Type B pancreatic cell (in vitro differentiated cells): ENCODE measurements around the gene SRGAP3. TPM values are rescaled to one million over a fixed set of nuclear protein-coding genes. Genes with fewer than 3 reads are reported as not detected.

ENCODE experiments used
- DNase-seq: peaks from one replicate; pipeline ENCODE4 v3.0.0; 2021; ENCODE audit warnings: mixed read lengths; ENCODE audit not compliant: unreplicated experiment; ENCODE audit errors: extremely low spot score
- H3K27ac Mint-ChIP-seq: 2 replicates; pipeline ENCODE4 v1.8.0; 2021; ENCODE audit warnings: mild to moderate bottlenecking, mixed read lengths
- H3K27me3 Mint-ChIP-seq: 2 replicates; pipeline ENCODE4 v1.8.0; 2021; ENCODE audit warnings: mixed read lengths
- H3K36me3 Mint-ChIP-seq: 2 replicates; pipeline ENCODE4 v1.8.0; 2021; ENCODE audit warnings: mixed read lengths
- H3K4me1 Mint-ChIP-seq: one replicate; pipeline ENCODE4 v1.8.0; 2021; ENCODE audit warnings: mixed read lengths; ENCODE audit not compliant: unreplicated experiment
- H3K4me3 Mint-ChIP-seq: 2 replicates; pipeline ENCODE4 v1.8.0; 2021; ENCODE audit warnings: mild to moderate bottlenecking, mixed read lengths
- H3K9me3 Mint-ChIP-seq: 2 replicates; pipeline ENCODE4 v1.8.0; 2021; ENCODE audit warnings: mixed read lengths
- total RNA-seq: library from RNA; stranded (reverse); gene quantifications from 2 replicates; pipeline ENCODE4 v1.2.1, GENCODE V29; 2021; ENCODE audit warnings: low replicate concordance
- TF ChIP-seq, protein P1 (sequence below): fragments of 200-600 bp; sonication (generic); conservative IDR thresholded peaks from 2 replicates; pipeline ENCODE4 v1.5.0; 2021; ENCODE audit warnings: antibody characterized with exemption, mild to moderate bottlenecking

The SRGAP3 gene
- total RNA-seq, 1 donor from 2014 or later: 41.7 TPM

DNA sequence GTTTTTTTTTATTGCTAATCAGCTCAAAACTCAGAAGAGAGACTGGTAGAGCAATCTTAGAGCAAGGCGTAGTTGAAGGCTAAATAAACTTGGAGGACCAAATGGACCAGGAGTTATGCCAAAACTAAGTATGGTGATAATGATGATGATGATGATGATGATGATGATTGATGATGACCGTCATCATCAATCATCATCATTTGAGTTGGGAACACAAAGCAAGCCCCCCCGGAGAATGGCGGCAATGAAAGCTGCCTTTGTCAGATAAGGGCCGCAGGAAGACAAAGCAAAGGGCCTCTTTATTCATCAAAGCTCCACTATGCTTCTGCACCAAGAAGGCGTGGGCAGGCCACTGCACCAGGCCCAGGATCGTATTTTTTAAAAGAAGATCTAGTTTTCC is 204.1 kb downstream of the SRGAP3 start:
- H3K36me3 Mint-ChIP-seq: peaks cover 18% of the 10 kb centered on the region
- H3K4me1 Mint-ChIP-seq: peaks cover 15% of the 10 kb centered on the region
- H3K9me3 Mint-ChIP-seq: no peaks in the 10 kb centered on the region
- no peaks in the 10 kb centered on the region for H3K27me3 Mint-ChIP-seq
- no peak for DNase-seq
- TF ChIP-seq, protein P1, sequence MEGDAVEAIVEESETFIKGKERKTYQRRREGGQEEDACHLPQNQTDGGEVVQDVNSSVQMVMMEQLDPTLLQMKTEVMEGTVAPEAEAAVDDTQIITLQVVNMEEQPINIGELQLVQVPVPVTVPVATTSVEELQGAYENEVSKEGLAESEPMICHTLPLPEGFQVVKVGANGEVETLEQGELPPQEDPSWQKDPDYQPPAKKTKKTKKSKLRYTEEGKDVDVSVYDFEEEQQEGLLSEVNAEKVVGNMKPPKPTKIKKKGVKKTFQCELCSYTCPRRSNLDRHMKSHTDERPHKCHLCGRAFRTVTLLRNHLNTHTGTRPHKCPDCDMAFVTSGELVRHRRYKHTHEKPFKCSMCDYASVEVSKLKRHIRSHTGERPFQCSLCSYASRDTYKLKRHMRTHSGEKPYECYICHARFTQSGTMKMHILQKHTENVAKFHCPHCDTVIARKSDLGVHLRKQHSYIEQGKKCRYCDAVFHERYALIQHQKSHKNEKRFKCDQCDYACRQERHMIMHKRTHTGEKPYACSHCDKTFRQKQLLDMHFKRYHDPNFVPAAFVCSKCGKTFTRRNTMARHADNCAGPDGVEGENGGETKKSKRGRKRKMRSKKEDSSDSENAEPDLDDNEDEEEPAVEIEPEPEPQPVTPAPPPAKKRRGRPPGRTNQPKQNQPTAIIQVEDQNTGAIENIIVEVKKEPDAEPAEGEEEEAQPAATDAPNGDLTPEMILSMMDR: no peak
- no peak overlapping the region for H3K27ac Mint-ChIP-seq
- no peak overlapping the region for H3K4me3 Mint-ChIP-seq

DNA sequence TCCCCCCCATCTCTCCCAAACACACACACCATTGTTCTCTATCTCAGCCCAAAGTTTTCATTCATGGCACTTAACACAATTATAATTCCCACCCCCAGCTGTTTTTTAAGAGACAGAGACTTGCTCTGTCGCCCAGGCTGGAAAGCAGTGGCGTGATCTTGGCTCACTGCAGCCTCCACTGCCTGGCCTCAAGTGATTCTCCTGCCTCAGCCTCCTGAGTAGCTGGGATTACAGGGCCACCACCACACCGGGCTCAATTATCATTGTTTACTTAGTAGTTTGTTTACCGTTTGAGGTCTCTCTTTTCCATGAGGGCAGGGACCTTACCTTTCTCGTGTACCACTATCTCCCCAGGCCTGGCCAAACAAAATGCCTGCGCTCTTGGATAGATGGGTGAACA is 206.4 kb downstream of the SRGAP3 start:
- Mint-ChIP-seq H3K27ac (no peak overlapping the region), H3K4me3 (no peak overlapping the region), H3K9me3 (no peaks in the 10 kb centered on the region), H3K4me1 (peaks cover 15% of the 10 kb centered on the region), H3K27me3 (no peaks in the 10 kb centered on the region), H3K36me3 (peaks cover 14% of the 10 kb centered on the region)
- TF ChIP-seq, protein P1: no peak
- DNase-seq: no peak

GRCh38 chr3:9041626-9042025 is 207.8 kb downstream of the SRGAP3 start:
- no peak overlapping the region for H3K4me3 Mint-ChIP-seq
- no peak for DNase-seq
- no peaks in the 10 kb centered on the region for H3K9me3 Mint-ChIP-seq
- no peak overlapping the region for H3K27ac Mint-ChIP-seq
- no peaks in the 10 kb centered on the region for H3K27me3 Mint-ChIP-seq
- TF ChIP-seq, protein P1: no peak
- H3K4me1 Mint-ChIP-seq: peaks cover 15% of the 10 kb centered on the region
- peaks cover 14% of the 10 kb centered on the region for H3K36me3 Mint-ChIP-seq

GRCh38 chr3:9040996-9041395 is 208.4 kb downstream of the SRGAP3 start:
- no peak overlapping the region for H3K4me3 Mint-ChIP-seq
- H3K9me3 Mint-ChIP-seq: no peaks in the 10 kb centered on the region
- peaks cover 21% of the 10 kb centered on the region for H3K4me1 Mint-ChIP-seq
- TF ChIP-seq, protein P1: no peak
- H3K27me3 Mint-ChIP-seq: no peaks in the 10 kb centered on the region
- DNase-seq: no peak
- no peak overlapping the region for H3K27ac Mint-ChIP-seq
- H3K36me3 Mint-ChIP-seq: peaks cover 12% of the 10 kb centered on the region

DNA sequence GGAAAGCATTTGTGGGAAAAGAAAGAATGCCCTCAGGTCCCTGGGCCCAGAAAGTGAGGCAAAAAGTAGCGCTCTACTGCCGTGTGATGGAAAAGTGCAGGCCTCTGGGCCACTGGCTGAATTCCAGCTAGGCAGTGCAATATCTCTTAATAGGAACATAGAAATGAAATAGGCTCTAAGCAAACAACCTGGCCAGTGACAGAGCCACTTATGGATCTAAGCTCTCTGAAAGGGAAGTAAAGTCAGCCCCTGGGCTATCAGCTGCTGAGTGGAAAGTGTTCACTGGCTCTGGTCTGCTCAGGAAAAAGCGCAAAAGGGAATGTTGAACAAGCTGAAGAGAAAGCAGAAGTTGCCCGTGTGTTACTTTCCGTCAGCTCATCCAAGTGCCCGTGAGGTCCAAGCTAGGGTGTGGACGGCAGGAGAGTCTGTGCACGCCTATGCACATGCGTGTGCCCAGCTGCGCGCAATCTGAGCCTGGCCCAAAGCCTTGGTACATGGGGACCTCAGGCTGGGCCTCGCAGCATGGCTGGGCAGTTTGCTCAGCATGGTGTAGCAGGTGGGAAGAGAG is 212.2 kb downstream of the SRGAP3 start:
- Mint-ChIP-seq H3K4me1 (peaks cover 15% of the 10 kb centered on the region), H3K36me3 (peaks cover 4% of the 10 kb centered on the region), H3K27me3 (no peaks in the 10 kb centered on the region), H3K9me3 (no peaks in the 10 kb centered on the region), H3K27ac (no peak overlapping the region), H3K4me3 (no peak overlapping the region)
- TF ChIP-seq, protein P1: no peak
- no peak for DNase-seq
